ENCODE results near the gene ARHGAP15.

The ARHGAP15 gene

DNA sequence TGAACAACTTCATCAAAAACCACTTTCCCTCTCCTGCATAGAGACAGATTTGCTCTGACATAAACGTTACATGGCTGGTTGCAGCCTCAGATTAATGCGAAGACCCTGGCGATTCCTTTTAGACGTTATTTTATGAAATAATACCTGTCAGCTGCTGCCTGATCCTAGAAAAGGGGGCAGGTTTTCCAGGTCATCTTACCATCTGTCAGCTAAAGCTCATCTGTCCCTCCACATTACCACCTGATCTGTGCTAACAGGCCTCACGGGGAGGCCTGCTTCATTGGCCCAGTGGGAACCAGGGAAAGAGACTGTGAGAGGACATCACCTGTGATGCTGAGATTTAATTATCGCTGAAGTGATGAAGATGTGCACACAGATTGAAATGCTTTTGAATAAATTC lies 261.0 kb downstream of the ARHGAP15 start:
- no peak overlapping the region for H3K4me2 ChIP-seq (ENCODE audit: low read length)
- H3K27me3 ChIP-seq (ENCODE audit: control insufficient read depth, low read length): no peaks in the 10 kb centered on the region
- H4K20me1 ChIP-seq (ENCODE audit: control insufficient read depth, insufficient read depth, low read depth, low read length): no peaks in the 10 kb centered on the region
- TF ChIP-seq, protein P1, sequence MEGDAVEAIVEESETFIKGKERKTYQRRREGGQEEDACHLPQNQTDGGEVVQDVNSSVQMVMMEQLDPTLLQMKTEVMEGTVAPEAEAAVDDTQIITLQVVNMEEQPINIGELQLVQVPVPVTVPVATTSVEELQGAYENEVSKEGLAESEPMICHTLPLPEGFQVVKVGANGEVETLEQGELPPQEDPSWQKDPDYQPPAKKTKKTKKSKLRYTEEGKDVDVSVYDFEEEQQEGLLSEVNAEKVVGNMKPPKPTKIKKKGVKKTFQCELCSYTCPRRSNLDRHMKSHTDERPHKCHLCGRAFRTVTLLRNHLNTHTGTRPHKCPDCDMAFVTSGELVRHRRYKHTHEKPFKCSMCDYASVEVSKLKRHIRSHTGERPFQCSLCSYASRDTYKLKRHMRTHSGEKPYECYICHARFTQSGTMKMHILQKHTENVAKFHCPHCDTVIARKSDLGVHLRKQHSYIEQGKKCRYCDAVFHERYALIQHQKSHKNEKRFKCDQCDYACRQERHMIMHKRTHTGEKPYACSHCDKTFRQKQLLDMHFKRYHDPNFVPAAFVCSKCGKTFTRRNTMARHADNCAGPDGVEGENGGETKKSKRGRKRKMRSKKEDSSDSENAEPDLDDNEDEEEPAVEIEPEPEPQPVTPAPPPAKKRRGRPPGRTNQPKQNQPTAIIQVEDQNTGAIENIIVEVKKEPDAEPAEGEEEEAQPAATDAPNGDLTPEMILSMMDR (IDR thresholded peaks at IDR 0.05; ENCODE audit: low read depth, low read length, poor library complexity, severe bottlenecking): no peak
- H3K36me3 ChIP-seq (ENCODE audit: control insufficient read depth, low read length): no peaks in the 10 kb centered on the region
- H3K27ac ChIP-seq (ENCODE audit: low read depth, low read length): no peak overlapping the region
- H3K9me3 ChIP-seq (ENCODE audit: control insufficient read depth, insufficient read depth, low read length): no peaks in the 10 kb centered on the region
- H3K9me2 ChIP-seq (replicated peaks; ENCODE audit: control insufficient read depth, low read length): no peaks in the 10 kb centered on the region
- H3K4me3 ChIP-seq (ENCODE audit: low read length): no peak overlapping the region
- no peaks in the 10 kb centered on the region for H3K4me1 ChIP-seq (ENCODE audit: control insufficient read depth, low read length)
- no peaks in the 10 kb centered on the region for H3F3A ChIP-seq (ENCODE audit: control insufficient read depth, insufficient read depth)
- H3K79me2 ChIP-seq (ENCODE audit: control insufficient read depth, low read length): no peaks in the 10 kb centered on the region

DNA sequence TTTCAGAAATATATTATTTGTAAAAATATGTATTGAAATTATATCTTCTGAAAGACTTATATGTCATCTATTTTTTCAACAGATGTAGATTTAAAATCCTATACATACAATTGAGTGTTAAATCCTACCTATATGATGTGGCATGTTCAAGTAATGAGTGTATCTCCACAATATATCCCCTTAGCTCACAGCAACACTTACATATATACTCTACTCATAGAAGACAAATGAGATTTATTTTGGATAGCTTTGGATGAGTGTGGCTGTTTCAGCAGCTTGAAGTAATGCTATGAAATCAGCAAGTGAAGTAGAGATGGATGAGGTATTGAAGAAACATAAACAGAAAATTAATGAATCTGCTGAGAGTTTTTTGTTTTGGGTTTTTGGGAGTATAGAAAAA lies 263.1 kb downstream of the ARHGAP15 start:
- no peaks in the 10 kb centered on the region for H3K9me2 ChIP-seq (replicated peaks; ENCODE audit: control insufficient read depth, low read length)
- no peaks in the 10 kb centered on the region for H3K27me3 ChIP-seq (ENCODE audit: control insufficient read depth, low read length)
- H3K9me3 ChIP-seq (ENCODE audit: control insufficient read depth, insufficient read depth, low read length): no peaks in the 10 kb centered on the region
- H3K27ac ChIP-seq (ENCODE audit: low read depth, low read length): no peak overlapping the region
- H3K79me2 ChIP-seq (ENCODE audit: control insufficient read depth, low read length): no peaks in the 10 kb centered on the region
- no peaks in the 10 kb centered on the region for H4K20me1 ChIP-seq (ENCODE audit: control insufficient read depth, insufficient read depth, low read depth, low read length)
- H3K4me3 ChIP-seq (ENCODE audit: low read length): no peak overlapping the region
- no peaks in the 10 kb centered on the region for H3F3A ChIP-seq (ENCODE audit: control insufficient read depth, insufficient read depth)
- no peaks in the 10 kb centered on the region for H3K36me3 ChIP-seq (ENCODE audit: control insufficient read depth, low read length)
- H3K4me1 ChIP-seq (ENCODE audit: control insufficient read depth, low read length): no peaks in the 10 kb centered on the region
- no peak for TF ChIP-seq EZH2phosphoT487 (IDR thresholded peaks at IDR 0.05; ENCODE audit: borderline replicate concordance, low read length)
- TF ChIP-seq, protein P1 (IDR thresholded peaks at IDR 0.05; ENCODE audit: low read depth, low read length, poor library complexity, severe bottlenecking): no peak
- no peak overlapping the region for H3K4me2 ChIP-seq (ENCODE audit: low read length)

DNA sequence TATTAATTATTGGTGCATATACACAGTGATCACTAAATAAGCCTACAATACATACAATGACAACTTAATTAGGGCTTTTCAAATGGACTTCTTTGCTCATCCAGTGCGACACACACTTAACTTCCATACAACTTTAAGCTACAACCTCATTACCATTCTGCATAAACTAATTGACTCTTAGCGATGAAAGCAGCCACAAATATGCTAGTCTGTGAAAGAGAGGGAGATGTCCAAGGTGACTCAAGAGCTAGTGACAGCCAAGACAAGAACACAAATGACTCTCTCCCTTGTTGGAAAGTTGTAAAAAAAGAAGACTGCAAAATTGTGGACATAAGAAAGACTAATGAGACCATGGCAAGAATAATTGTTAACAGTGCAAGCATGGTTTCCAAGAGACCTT lies 264.8 kb downstream of the ARHGAP15 start:
- no peaks in the 10 kb centered on the region for H3K4me1 ChIP-seq (ENCODE audit: control insufficient read depth, low read length)
- no peak overlapping the region for H3K27ac ChIP-seq (ENCODE audit: low read depth, low read length)
- H3K36me3 ChIP-seq (ENCODE audit: control insufficient read depth, low read length): no peaks in the 10 kb centered on the region
- no peaks in the 10 kb centered on the region for H3K9me2 ChIP-seq (replicated peaks; ENCODE audit: control insufficient read depth, low read length)
- H3K9me3 ChIP-seq (ENCODE audit: control insufficient read depth, insufficient read depth, low read length): no peaks in the 10 kb centered on the region
- H3K79me2 ChIP-seq (ENCODE audit: control insufficient read depth, low read length): no peaks in the 10 kb centered on the region
- H3K4me2 ChIP-seq (ENCODE audit: low read length): no peak overlapping the region
- no peaks in the 10 kb centered on the region for H3K27me3 ChIP-seq (ENCODE audit: control insufficient read depth, low read length)
- H3K4me3 ChIP-seq (ENCODE audit: low read length): no peak overlapping the region
- no peaks in the 10 kb centered on the region for H4K20me1 ChIP-seq (ENCODE audit: control insufficient read depth, insufficient read depth, low read depth, low read length)
- TF ChIP-seq, protein P1 (IDR thresholded peaks at IDR 0.05; ENCODE audit: low read depth, low read length, poor library complexity, severe bottlenecking): no peak
- no peak for TF ChIP-seq EZH2phosphoT487 (IDR thresholded peaks at IDR 0.05; ENCODE audit: borderline replicate concordance, low read length)
- H3F3A ChIP-seq (ENCODE audit: control insufficient read depth, insufficient read depth): no peaks in the 10 kb centered on the region
